Neuronal stem cell (in vitro differentiated cells): ENCODE results near the gene PPP1R15B.
A peak's percentile ranks its signal among the peaks of the same experiment; 100 is the strongest.

ENCODE experiments used
- DNase-seq: peaks from one replicate; pipeline ENCODE4 v3.0.0-alpha.2; 2013; ENCODE audit warnings: low spot score
- H2AFZ ChIP-seq: one replicate; pipeline ENCODE4 v1.6.1; 2013; ENCODE audit warnings: mild to moderate bottlenecking, low read length, inconsistent platforms
- H2AK5ac ChIP-seq: 2 replicates; pipeline ENCODE4 v1.6.1; 2013; ENCODE audit warnings: low read depth, mild to moderate bottlenecking, inconsistent platforms, low read length, moderate library complexity, mixed read lengths
- H2BK120ac ChIP-seq: 2 replicates; pipeline ENCODE4 v1.6.1; 2013; ENCODE audit warnings: low read depth, mild to moderate bottlenecking, inconsistent platforms, low read length, moderate library complexity, mixed read lengths
- H2BK12ac ChIP-seq: one replicate; pipeline ENCODE4 v1.6.1; 2013; ENCODE audit warnings: low read length, inconsistent platforms
- H2BK15ac ChIP-seq: 2 replicates; pipeline ENCODE4 v1.6.1; 2013; ENCODE audit warnings: mild to moderate bottlenecking, low read length, inconsistent platforms, mixed read lengths
- H2BK5ac ChIP-seq: one replicate; pipeline ENCODE4 v1.6.1; 2013; ENCODE audit warnings: inconsistent platforms, mild to moderate bottlenecking, low read length, moderate library complexity
- H3K14ac ChIP-seq: one replicate; pipeline ENCODE4 v1.6.1; 2013; ENCODE audit warnings: low read length, inconsistent platforms
- H3K18ac ChIP-seq: 2 replicates; pipeline ENCODE4 v1.6.1; 2013; ENCODE audit warnings: low read length, inconsistent platforms
- H3K23ac ChIP-seq: 2 replicates; pipeline ENCODE4 v1.6.1; 2013; ENCODE audit warnings: low read depth, mild to moderate bottlenecking, mixed read lengths, low read length, inconsistent platforms; ENCODE audit not compliant: poor library complexity
- H3K27ac ChIP-seq: replicated peaks from 3 replicates; pipeline ENCODE4 v1.5.1; 2013; ENCODE audit warnings: low read length, inconsistent platforms
- H3K27me3 ChIP-seq, 3 experiments: 2 replicates each; pipeline ENCODE4 v1.6.1; 2013; ENCODE audit warnings: low read length in 3 of 3, mild to moderate bottlenecking in 2 of 3, inconsistent platforms in 1 of 3, low read depth in 1 of 3, mixed read lengths in 1 of 3, moderate library complexity in 1 of 3; ENCODE audit not compliant: control insufficient read depth in 3 of 3, insufficient read depth in 3 of 3
- H3K36me3 ChIP-seq, 2 donors: replicated peaks in 1 of 2; 2 replicates each; pipeline ENCODE4 v1.6.1; 2013; ENCODE audit warnings: low read length in 2 of 2; ENCODE audit not compliant: control insufficient read depth in 2 of 2, insufficient read depth in 2 of 2
- H3K4ac ChIP-seq: 2 replicates; pipeline ENCODE4 v1.6.1; 2013; ENCODE audit warnings: inconsistent platforms, mild to moderate bottlenecking, low read length, moderate library complexity
- H3K4me1 ChIP-seq, 2 donors: 1 replicate in 1 of 2; 2 replicates in 1 of 2; pipeline ENCODE4 v1.6.1; 2013; ENCODE audit warnings: low read length in 2 of 2, low read depth in 1 of 2; ENCODE audit not compliant: control insufficient read depth in 2 of 2, insufficient read depth in 1 of 2
- H3K4me2 ChIP-seq: one replicate; pipeline ENCODE4 v1.6.1; 2013; ENCODE audit warnings: mild to moderate bottlenecking, low read length, inconsistent platforms; ENCODE audit not compliant: insufficient read depth, poor library complexity, severe bottlenecking
- H3K4me3 ChIP-seq, 2 donors: 2 replicates each; pipeline ENCODE4 v1.5.1; 2013; ENCODE audit warnings: low read length in 2 of 2, mild to moderate bottlenecking in 2 of 2, inconsistent platforms in 1 of 2, moderate library complexity in 1 of 2
- H3K79me1 ChIP-seq: one replicate; pipeline ENCODE4 v1.6.1; 2013; ENCODE audit warnings: low read depth, mild to moderate bottlenecking, inconsistent platforms, low read length, moderate library complexity
- H3K9ac ChIP-seq: one replicate; pipeline ENCODE4 v1.6.1; 2013; ENCODE audit warnings: mild to moderate bottlenecking, low read depth, low read length, inconsistent platforms; ENCODE audit not compliant: poor library complexity
- H3K9me3 ChIP-seq, 2 donors: replicated peaks in 1 of 2; 2 replicates each; pipeline versions ENCODE3 to v1.6.1; 2013; ENCODE audit warnings: low read length in 2 of 2, mild to moderate bottlenecking in 2 of 2, inconsistent platforms in 1 of 2, low read depth in 1 of 2, mixed read lengths in 1 of 2, moderate library complexity in 1 of 2; ENCODE audit not compliant: control insufficient read depth in 2 of 2, insufficient read depth in 1 of 2
- H4K8ac ChIP-seq: one replicate; pipeline ENCODE4 v1.6.1; 2013; ENCODE audit warnings: low read depth, mild to moderate bottlenecking, inconsistent platforms, low read length, moderate library complexity
- H4K91ac ChIP-seq: one replicate; pipeline ENCODE4 v1.6.1; 2013; ENCODE audit warnings: low read length, low read depth, mild to moderate bottlenecking, inconsistent platforms; ENCODE audit not compliant: poor library complexity
- WGBS, 2 donors: extraction: QIAGEN DNeasy Blood & Tissue Kit; methylation state at CpG; one replicate each; pipeline ENCODE4 v1.1.7; 2013; ENCODE audit warnings: missing lambda C conversion rate in 2 of 2, mixed read lengths in 1 of 2; ENCODE audit not compliant: insufficient read length in 2 of 2, insufficient replicate concordance in 1 of 2; ENCODE audit errors: extremely low coverage in 2 of 2; 5-methylcytosine and 5-hydroxymethylcytosine counted together

Gene PPP1R15B

DNA sequence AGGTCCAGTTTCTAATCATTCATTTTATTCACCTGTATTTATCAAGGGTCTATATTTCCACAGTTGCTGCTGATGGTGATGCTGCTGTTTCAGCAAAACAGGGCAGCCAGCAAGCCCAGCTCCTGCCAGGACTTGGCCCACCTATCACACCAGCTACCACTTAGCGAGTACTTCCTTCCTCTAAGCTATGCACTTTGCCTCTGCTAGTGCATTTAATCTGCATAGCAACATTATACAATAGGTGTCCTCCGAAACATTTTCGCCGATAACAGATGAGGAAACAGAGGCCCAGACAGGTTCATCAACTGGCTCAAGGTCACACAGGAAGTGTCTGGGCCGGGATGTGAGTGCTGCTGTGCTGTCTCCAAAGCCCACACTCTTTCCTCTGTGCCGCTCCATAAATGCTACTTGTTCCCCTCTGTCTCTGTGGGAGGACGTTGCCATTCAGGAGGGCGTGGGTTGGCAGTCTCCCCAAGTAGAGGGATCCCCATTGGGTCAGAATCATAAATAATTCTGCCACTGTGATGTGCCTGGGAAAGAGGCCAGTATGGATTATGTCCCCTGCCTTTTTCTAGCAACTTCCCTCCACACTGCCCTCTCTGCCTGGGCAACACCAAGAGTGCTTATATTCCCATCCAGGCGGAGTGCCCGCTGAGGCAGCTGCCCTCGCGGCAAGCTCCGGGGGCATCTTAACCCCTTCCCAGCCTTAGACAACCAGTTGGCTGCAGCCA lies 42.5 kb downstream of the PPP1R15B start:
- Histone ChIP-seq H3K27me3 (peaks cover 0 to 88% (median 7%) of the 10 kb centered on the region in 3 experiments), H4K8ac (no peak overlapping the region), H3K4ac (no peak overlapping the region), H3K4me2 (no peak overlapping the region), H3K4me3 (no peak overlapping the region), H3K14ac (no peak overlapping the region), H2AFZ (no peak overlapping the region), H3K23ac (no peak overlapping the region), H2AK5ac (no peak overlapping the region), H3K4me1 (no peaks in the 10 kb centered on the region), H3K9ac (no peak overlapping the region), H3K27ac (no peak overlapping the region), H2BK12ac (no peak overlapping the region), H3K18ac (no peak overlapping the region), H2BK5ac (no peak overlapping the region), H2BK15ac (no peak overlapping the region), H3K9me3 (peaks cover 0 to 2% of the 10 kb centered on the region in 2 donors), H2BK120ac (no peak overlapping the region), H3K36me3 (no peaks in the 10 kb centered on the region), H3K79me1 (no peaks in the 10 kb centered on the region), H4K91ac (no peak overlapping the region)
- WGBS, 2 donors = no CpG with 5 or more reads among the region's 13 CpGs
- no peak for DNase-seq

DNA sequence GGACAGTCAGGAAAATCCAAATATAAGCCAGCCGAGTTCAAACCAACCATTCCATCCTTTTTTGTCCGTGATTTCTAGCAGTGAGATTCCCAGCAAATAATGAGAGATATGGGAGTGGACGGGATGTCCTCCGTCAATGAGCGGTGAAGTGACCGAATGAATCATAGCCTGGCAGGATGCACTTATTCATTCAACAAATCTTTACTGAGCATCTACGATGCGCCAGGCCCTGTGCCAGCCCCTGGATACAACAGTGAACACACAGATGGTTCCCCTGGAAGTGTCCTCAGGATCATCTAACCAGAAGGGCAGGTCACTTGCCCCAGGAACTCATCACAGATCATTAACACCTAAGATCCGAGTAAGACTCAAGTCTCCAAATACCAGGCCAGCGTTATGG lies 43.7 kb downstream of the PPP1R15B start:
- H3K14ac ChIP-seq = no peak overlapping the region
- H3K27ac ChIP-seq = no peak overlapping the region
- peaks cover 0 to 2% of the 10 kb centered on the region in 2 donors for H3K9me3 ChIP-seq
- H3K4me1 ChIP-seq = peaks cover 3 to 6% of the 10 kb centered on the region in 2 donors
- no peaks in the 10 kb centered on the region for H3K36me3 ChIP-seq
- H2BK12ac ChIP-seq = no peak overlapping the region
- DNase-seq = no peak
- no peak overlapping the region for H2AK5ac ChIP-seq
- no peak overlapping the region for H3K4me2 ChIP-seq
- H3K4me3 ChIP-seq = no peak overlapping the region
- H2AFZ ChIP-seq = no peak overlapping the region
- no peaks in the 10 kb centered on the region for H3K79me1 ChIP-seq
- H4K91ac ChIP-seq = no peak overlapping the region
- no CpG with 5 or more reads among the region's 10 CpGs for WGBS, 2 donors
- H4K8ac ChIP-seq = no peak overlapping the region
- H3K23ac ChIP-seq = no peak overlapping the region
- peaks cover 0 to 76% (median 9%) of the 10 kb centered on the region in 3 experiments for H3K27me3 ChIP-seq
- no peak overlapping the region for H3K4ac ChIP-seq
- no peak overlapping the region for H3K18ac ChIP-seq
- H3K9ac ChIP-seq = no peak overlapping the region
- no peak overlapping the region for H2BK120ac ChIP-seq
- no peak overlapping the region for H2BK15ac ChIP-seq
- H2BK5ac ChIP-seq = no peak overlapping the region

DNA sequence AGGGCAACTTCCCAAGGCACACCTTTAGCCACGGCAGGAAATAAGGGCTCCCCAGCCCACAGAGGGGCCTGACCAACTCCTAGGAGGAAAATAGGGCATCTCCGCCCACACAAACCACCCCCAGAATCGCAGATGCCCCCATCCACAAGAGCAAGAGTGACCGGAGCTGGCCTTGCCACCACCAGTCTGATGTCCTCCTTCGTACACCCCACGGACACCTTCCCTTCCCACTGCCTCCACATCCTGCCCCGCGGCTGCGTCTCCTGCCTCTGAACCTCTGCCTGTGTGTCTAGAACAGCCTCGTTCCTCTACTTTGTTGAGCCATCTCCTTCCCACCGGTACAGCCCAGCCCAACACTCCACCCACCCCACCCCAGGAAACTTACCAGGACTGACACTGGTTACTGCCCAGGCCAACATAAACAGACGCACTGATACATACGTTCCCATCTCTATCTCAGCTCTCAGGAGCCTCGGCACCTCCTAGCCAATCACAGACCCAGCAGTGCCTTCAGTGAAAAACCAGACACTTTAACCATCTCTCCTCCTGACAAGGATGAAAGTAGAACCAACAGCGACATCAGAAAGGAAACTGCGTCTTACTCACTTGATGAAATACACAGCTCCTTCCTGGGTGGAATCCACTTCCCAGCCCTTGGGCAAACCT lies 44.3 kb downstream of the PPP1R15B start:
- WGBS, 2 donors = no CpG with 5 or more reads among the region's 16 CpGs
- Histone ChIP-seq H2BK12ac (no peak overlapping the region), H2BK15ac (no peak overlapping the region), H3K4me3 (no peak overlapping the region), H4K91ac (no peak overlapping the region), H3K23ac (no peak overlapping the region), H3K18ac (no peak overlapping the region), H3K9me3 (peaks cover 0 to 2% of the 10 kb centered on the region in 2 donors), H3K4ac (no peak overlapping the region), H3K36me3 (no peaks in the 10 kb centered on the region), H2AK5ac (no peak overlapping the region), H3K14ac (no peak overlapping the region), H4K8ac (no peak overlapping the region), H3K4me1 (peaks cover 3 to 7% of the 10 kb centered on the region in 2 donors), H3K27me3 (peaks cover 0 to 71% (median 13%) of the 10 kb centered on the region in 3 experiments), H3K4me2 (no peak overlapping the region), H3K9ac (peak overlapping the region; percentile 53), H3K27ac (no peak overlapping the region), H2AFZ (no peak overlapping the region), H3K79me1 (no peaks in the 10 kb centered on the region), H2BK120ac (no peak overlapping the region), H2BK5ac (no peak overlapping the region)
- DNase-seq = no peak

DNA sequence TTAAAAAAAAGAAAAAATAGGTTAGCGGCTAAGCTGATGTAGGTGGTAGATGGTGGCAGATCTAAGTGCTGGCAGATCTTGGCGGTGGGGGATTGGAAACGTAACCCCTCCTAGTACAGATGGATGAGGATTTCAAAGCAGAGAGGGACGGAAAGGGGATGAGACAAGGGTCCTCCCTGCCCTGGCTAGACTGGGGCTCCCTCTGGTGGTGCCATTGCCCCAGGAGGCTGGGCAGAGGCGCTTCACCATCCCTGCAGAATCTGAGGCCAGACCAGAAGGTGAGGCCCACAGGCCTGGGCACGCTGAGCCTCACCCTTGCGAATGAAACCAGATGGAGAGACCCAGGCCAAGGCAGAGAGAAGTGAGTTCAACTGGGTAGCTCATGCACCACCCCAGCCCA lies 44.9 kb downstream of the PPP1R15B start:
- Histone ChIP-seq H2AK5ac (no peak overlapping the region), H3K4me3 (no peak overlapping the region), H2BK15ac (no peak overlapping the region), H4K8ac (no peak overlapping the region), H3K27me3 (peaks cover 0 to 69% (median 16%) of the 10 kb centered on the region in 3 experiments), H2BK12ac (no peak overlapping the region), H3K9ac (no peak overlapping the region), H3K4me1 (peaks cover 3 to 7% of the 10 kb centered on the region in 2 donors), H2BK120ac (no peak overlapping the region), H3K4me2 (no peak overlapping the region), H3K36me3 (no peaks in the 10 kb centered on the region), H2AFZ (no peak overlapping the region), H3K79me1 (no peaks in the 10 kb centered on the region), H2BK5ac (no peak overlapping the region), H3K23ac (no peak overlapping the region), H4K91ac (no peak overlapping the region), H3K4ac (no peak overlapping the region), H3K14ac (no peak overlapping the region), H3K27ac (no peak overlapping the region), H3K18ac (no peak overlapping the region), H3K9me3 (peaks cover 0 to 2% of the 10 kb centered on the region in 2 donors)
- DNase-seq = no peak
- no CpG with 5 or more reads among the region's 7 CpGs for WGBS, 2 donors
